OCI-LY3 (cell line): ENCODE measurements around the gene HNF1B.

Experiments used
- CTCF ChIP-seq: fragments of 200-600, 300-600 bp; sonication (generic); IDR thresholded peaks from 2 replicates; pipeline ENCODE4 v1.5.1; 2014; ENCODE audit warnings: antibody characterized with exemption, low read length, low read depth
- EZH2phosphoT487 ChIP-seq: fragments of 200-600 bp; shearing (Covaris generic); IDR thresholded peaks from 2 replicates; pipeline ENCODE4 v1.6.1; 2018; ENCODE audit warnings: antibody characterized with exemption, mixed run types, low read depth

DNA sequence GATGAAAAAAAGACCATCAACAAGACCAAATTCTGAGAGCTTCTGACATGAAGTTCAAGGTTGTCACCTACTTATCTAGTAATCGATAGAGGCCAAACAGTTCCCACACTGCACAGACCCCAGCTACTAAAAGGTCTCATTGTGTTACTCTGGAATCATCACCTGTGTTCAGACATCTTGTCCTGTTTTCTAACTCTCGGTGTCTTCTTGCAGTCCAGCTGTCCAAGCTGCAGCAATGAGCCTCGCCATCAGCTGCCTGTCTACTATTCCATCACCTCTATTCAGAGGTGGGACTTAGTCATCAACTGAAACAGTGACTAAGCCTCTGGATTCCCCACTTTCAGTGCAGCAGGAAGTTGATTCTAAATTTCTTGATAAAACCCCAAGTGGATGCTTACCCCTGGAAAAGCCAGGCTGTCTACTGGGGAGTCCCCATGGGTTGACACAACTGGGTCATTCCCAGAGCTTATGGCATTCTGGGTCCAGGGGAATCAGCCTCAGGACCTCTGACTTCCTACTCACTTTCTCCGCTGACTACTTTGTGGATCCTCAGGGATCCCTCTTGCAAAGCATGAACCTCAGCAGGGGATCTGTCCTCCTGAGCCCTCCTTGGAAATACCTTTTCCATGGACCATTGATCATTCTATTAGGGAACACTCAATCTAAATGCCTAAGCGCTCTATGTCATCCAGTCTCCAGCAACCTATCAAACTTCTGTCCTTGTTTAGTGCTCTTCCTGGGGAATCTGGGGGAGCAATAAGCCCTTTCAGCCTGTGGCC, 46.5 kb downstream of the HNF1B start:
- TF ChIP-seq CTCF (no peak), EZH2phosphoT487 (no peak)
